Endothelial cell of umbilical vein (primary cell): Measurements from ENCODE around the gene HEPHL1.

ENCODE experiments used
- CTCF ChIP-seq, 2 donors: IDR thresholded peaks; 1 replicate in 1 of 2; 2 replicates in 1 of 2; pipeline ENCODE4 v1.5.1; 2011; ENCODE audit warnings: low read length in 2 of 2, mild to moderate bottlenecking in 2 of 2, moderate library complexity in 2 of 2, control low read depth in 1 of 2, inconsistent platforms in 1 of 2, low read depth in 1 of 2; ENCODE audit not compliant: insufficient read depth in 1 of 2; ENCODE audit errors: extremely low read depth in 1 of 2
- POLR2A ChIP-seq: IDR thresholded peaks from 2 replicates; pipeline ENCODE4 v1.6.1; 2012; ENCODE audit warnings: low read depth, mild to moderate bottlenecking, control low read depth, low read length

DNA sequence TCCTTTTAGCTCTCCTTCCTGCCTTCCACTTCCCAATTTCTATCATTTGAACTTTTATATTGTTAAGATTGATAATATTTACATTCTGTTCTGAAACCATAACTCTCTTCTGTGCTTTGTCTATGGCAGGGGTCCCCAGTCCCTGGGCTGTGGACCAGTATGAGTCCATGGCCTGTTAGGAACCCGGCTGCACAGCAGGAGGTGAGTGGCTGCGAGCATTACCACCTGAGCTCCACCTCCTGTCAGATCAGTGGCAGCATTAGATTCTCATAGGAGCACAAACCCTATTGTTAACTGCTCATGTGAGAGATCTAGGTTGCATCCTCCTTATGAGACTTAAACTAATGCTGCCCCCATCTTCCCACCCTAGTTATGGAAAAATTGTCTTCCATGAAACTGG lies 48.4 kb upstream of the HEPHL1 start:
- TF ChIP-seq POLR2A (no peak), CTCF (IDR thresholded peaks at IDR 0.05; ENCODE audit: extremely low read depth in 1 of 2, insufficient read depth in 1 of 2, low read depth in 1 of 2, low read length in 2 of 2) (no peak)
